Parathyroid adenoma (tissue), 2 donors: ENCODE results near the gene ARSB.

Experiments
- H2AFZ ChIP-seq: fragments of 300-600 bp; sonication (generic); one replicate; pipeline ENCODE4 v1.7.0; 2017; ENCODE audit warnings: antibody characterized with exemption, mild to moderate bottlenecking
- H3K27ac ChIP-seq: fragments of 300-600 bp; sonication (generic); one replicate; pipeline ENCODE4 v1.7.0; 2017
- H3K27me3 ChIP-seq: fragments of 300-600 bp; sonication (generic); one replicate; pipeline ENCODE4 v1.7.0; 2017; ENCODE audit warnings: low read length; ENCODE audit not compliant: control insufficient read depth, insufficient read depth
- H3K36me3 ChIP-seq: fragments of 300-600 bp; sonication (generic); one replicate; pipeline ENCODE4 v1.7.0; 2017; ENCODE audit warnings: low read length; ENCODE audit not compliant: control insufficient read depth, insufficient read depth
- H3K4me1 ChIP-seq: fragments of 300-600 bp; sonication (generic); one replicate; pipeline ENCODE4 v1.7.0; 2017; ENCODE audit warnings: control low read depth
- H3K4me2 ChIP-seq: fragments of 300-600 bp; sonication (generic); one replicate; pipeline ENCODE4 v1.7.0; 2017; ENCODE audit warnings: low read length
- H3K4me3 ChIP-seq: fragments of 300-600 bp; sonication (generic); one replicate; pipeline ENCODE4 v1.7.0; 2017; ENCODE audit warnings: low read depth, low read length
- H3K79me2 ChIP-seq: fragments of 300-600 bp; sonication (generic); one replicate; pipeline ENCODE4 v1.7.0; 2017; ENCODE audit warnings: control low read depth
- H3K9ac ChIP-seq: fragments of 300-600 bp; sonication (generic); one replicate; pipeline ENCODE4 v1.7.0; 2017; ENCODE audit warnings: mild to moderate bottlenecking
- H3K9me3 ChIP-seq: fragments of 300-600 bp; sonication (generic); one replicate; pipeline ENCODE4 v1.7.0; 2017; ENCODE audit warnings: low read length; ENCODE audit not compliant: control insufficient read depth
- CTCF ChIP-seq: fragments of 300-600 bp; sonication (generic); IDR thresholded peaks from one replicate; pipeline ENCODE4 v1.7.0; 2017; ENCODE audit warnings: antibody characterized with exemption, mild to moderate bottlenecking
- donor health status: primary hyperparathyroidism.

Gene ARSB

GRCh38 chr5:78964889-78965288 lies 20.2 kb downstream of the ARSB start:
- H3K36me3 ChIP-seq, result no peaks in the 10 kb centered on the region
- peak; percentile 23 for TF ChIP-seq CTCF
- H3K9ac ChIP-seq, result no peak overlapping the region
- no peaks in the 10 kb centered on the region for H3K27me3 ChIP-seq
- H3K4me1 ChIP-seq, result no peaks in the 10 kb centered on the region
- H2AFZ ChIP-seq, result no peak overlapping the region
- no peaks in the 10 kb centered on the region for H3K9me3 ChIP-seq
- no peak overlapping the region for H3K27ac ChIP-seq
- no peaks in the 10 kb centered on the region for H3K79me2 ChIP-seq
- no peak overlapping the region for H3K4me3 ChIP-seq
- no peak overlapping the region for H3K4me2 ChIP-seq

- no peak overlapping the region for H2AFZ ChIP-seq
- H3K9ac ChIP-seq, result no peak overlapping the region
- H3K4me2 ChIP-seq, result no peak overlapping the region
- no peak overlapping the region for H3K27ac ChIP-seq
- no peaks in the 10 kb centered on the region for H3K36me3 ChIP-seq
- H3K79me2 ChIP-seq, result no peaks in the 10 kb centered on the region
- H3K4me1 ChIP-seq, result no peaks in the 10 kb centered on the region
- no peak overlapping the region for H3K4me3 ChIP-seq
- H3K9me3 ChIP-seq, result no peaks in the 10 kb centered on the region
- no peaks in the 10 kb centered on the region for H3K27me3 ChIP-seq
- no peak for TF ChIP-seq CTCF
Measured at GRCh38 chr5:78961743-78962142, 23.4 kb downstream of the ARSB start.

- Histone ChIP-seq H3K4me1 (no peaks in the 10 kb centered on the region), H3K27ac (no peak overlapping the region), H3K9me3 (no peaks in the 10 kb centered on the region), H3K79me2 (no peaks in the 10 kb centered on the region), H3K9ac (no peak overlapping the region), H2AFZ (no peak overlapping the region), H3K27me3 (no peaks in the 10 kb centered on the region), H3K4me2 (no peak overlapping the region), H3K4me3 (no peak overlapping the region), H3K36me3 (no peaks in the 10 kb centered on the region)
- no peak for TF ChIP-seq CTCF
Measured at GRCh38 chr5:78959767-78960166, 25.3 kb downstream of the ARSB start.

GRCh38 chr5:78958672-78959445 lies 26.3 kb downstream of the ARSB start:
- Histone ChIP-seq H3K79me2 (no peaks in the 10 kb centered on the region), H3K4me2 (no peak overlapping the region), H3K36me3 (no peaks in the 10 kb centered on the region), H2AFZ (no peak overlapping the region), H3K4me3 (no peak overlapping the region), H3K9me3 (no peaks in the 10 kb centered on the region), H3K9ac (no peak overlapping the region), H3K27me3 (no peaks in the 10 kb centered on the region), H3K4me1 (no peaks in the 10 kb centered on the region), H3K27ac (no peak overlapping the region)
- no peak for TF ChIP-seq CTCF

- no peak overlapping the region for H3K27ac ChIP-seq
- H3K9ac ChIP-seq, result no peak overlapping the region
- H3K27me3 ChIP-seq, result no peaks in the 10 kb centered on the region
- no peak overlapping the region for H2AFZ ChIP-seq
- H3K9me3 ChIP-seq, result no peaks in the 10 kb centered on the region
- H3K4me3 ChIP-seq, result no peak overlapping the region
- H3K79me2 ChIP-seq, result no peaks in the 10 kb centered on the region
- H3K4me1 ChIP-seq, result no peaks in the 10 kb centered on the region
- no peak overlapping the region for H3K4me2 ChIP-seq
- no peak for TF ChIP-seq CTCF
- no peaks in the 10 kb centered on the region for H3K36me3 ChIP-seq
Measured at GRCh38 chr5:78956901-78957300, 28.2 kb downstream of the ARSB start.
